HG03520 (cell line): ENCODE data around the gene PNLIPRP3.

Experiments used
- ATAC-seq: cut with Tn5 transposase; IDR thresholded peaks from one replicate; pipeline ENCODE4 v1.9.1; 2021; ENCODE audit warnings: mild to moderate bottlenecking, moderate library complexity; ENCODE audit not compliant: unreplicated experiment

The PNLIPRP3 gene

DNA sequence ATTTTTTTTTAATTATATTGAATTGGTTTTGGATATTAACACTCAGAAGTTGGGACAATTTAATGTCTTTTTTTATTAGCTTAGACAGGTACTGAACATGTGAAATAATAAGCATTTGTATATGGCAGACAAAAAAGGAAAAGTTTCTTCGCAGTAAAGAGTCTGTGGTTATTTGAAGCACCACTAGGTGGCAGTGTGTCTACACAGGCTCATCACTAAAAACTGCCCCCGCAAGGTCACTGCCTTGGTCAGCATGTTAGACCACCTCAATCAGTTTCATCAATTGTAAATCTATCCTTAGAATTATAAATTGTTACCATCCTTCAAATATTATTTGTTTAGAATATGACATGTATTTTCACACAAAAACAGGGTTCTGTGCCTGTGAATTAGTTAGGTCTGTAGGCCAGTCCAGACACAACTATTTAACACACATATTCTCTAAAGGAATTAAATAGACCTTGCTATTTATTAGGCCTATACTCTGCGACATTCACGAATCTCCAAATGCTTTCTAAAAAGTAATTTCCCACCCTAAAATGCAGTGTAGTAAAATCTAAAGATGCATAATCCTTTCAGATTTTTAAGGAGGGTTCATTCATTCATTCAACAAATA is 17.0 kb downstream of the PNLIPRP3 start:
- peak; percentile 77 for ATAC-seq

- no peak for ATAC-seq
These were observed 23.2 kb downstream of the PNLIPRP3 start for GRCh38 chr10:116450861-116451260.

GRCh38 chr10:116451711-116452337 is 24.2 kb downstream of the PNLIPRP3 start:
- ATAC-seq, result no peak

- no peak for ATAC-seq
These were observed 24.7 kb downstream of the PNLIPRP3 start for GRCh38 chr10:116452338-116452720.

DNA sequence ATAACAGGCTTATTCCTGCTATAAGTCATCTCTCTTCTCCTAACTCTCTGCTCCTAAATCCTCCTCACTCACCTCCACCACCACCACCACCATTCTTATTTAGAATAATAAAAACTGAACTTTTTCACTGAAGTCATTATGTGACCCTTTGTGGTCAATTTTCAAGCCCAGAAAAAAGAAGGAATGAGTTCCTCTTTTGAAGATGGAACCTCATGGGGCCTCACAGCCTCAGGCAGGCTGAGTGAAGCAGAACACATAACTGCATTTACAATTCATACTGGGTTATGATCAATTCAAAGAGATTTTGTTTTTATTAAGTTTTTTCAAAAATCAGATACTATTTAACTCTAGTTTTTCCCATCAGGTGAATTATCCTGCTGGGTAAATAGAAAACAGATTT is 29.8 kb downstream of the PNLIPRP3 start:
- ATAC-seq, result no peak

DNA sequence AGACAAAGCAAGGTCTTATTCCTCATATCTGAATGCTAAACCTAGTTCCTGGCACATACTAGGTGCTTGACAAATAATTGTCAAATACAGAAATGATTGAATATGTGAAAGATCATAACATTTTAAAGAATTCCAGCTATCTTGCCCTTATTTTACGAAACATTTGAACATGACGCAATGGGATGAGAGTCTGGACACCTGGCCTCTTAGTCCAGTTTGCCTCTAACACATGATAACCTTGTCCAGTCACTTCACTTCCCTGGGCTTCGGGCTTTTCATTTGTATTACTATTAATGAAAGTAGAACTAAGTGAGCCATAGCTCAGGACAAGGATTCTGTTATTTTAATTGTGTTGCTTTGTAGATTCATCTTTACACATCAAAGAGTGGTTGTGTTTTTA is 32.6 kb downstream of the PNLIPRP3 start:
- no peak for ATAC-seq

- no peak for ATAC-seq
These were observed 34.0 kb downstream of the PNLIPRP3 start for GRCh38 chr10:116461680-116462079.

DNA sequence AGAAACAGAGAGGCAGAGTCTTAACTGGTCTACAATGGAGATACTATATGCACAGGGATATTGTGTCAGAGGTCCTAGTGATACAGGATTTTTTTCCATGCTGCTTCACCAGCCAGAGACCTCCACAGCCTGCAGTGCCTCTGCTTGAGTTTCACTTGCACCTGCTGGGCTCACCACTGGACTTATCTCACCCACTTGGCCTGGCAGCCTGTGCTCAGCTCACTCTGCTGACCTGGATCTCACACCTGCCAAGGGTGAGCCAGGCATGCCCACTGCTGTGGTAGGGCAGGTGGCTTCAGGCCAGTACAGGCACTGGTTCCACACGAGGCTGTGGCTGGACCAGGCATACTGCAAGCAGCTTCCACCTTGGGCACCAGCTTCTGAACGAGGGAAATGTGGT is 36.6 kb downstream of the PNLIPRP3 start:
- ATAC-seq, result no peak

DNA sequence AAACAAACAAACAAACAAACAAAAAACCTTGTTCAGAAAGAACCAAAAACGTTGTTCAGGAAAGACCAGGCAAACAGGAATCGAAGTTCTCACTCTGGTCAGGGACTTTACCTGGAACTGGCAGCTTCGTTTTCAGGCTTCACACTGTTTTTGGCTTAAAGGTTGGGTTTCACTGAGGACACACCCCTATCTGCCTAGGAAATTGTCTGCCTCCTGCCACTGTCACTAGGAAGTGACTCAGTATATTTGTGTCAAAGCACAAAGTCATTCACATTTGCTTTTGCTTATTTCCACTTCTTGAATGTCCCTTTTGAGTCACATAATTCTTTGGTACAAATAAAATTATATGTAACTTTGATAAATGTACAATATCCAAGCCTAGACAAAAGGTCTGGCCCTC is 37.9 kb downstream of the PNLIPRP3 start:
- no peak for ATAC-seq

DNA sequence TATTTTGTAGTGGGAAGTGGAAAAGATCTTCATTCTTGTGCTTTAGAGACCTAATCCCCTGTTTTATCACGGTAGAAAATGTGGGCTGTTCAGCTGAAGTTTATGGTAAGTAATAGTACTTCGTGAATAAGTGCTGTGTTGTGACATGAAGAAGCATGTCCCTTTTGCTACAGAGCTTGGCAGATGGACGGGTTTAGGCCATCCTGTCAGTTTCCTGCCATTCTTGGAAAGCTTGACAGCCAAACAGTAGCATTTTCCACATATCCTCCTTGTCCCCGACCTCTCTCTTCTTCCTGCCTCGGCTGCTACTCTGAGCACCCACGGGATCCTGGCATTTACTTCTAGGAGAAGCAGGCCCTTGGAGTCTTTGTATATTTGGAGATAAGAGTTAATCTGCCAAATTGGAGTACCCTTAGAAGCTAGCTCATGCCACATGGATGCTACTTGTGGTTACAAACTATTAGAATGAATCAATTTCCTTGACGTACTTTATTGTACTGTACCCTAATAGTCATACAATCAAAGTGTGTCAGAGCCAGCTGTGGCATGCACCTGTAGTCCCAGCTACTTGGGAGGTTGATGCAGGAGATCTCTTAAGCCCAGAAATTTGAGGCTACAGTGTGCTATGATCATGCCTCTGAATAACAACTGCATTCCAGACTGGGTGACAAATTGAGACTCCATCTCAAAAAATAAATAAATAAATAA is 39.2 kb downstream of the PNLIPRP3 start:
- no peak for ATAC-seq

DNA sequence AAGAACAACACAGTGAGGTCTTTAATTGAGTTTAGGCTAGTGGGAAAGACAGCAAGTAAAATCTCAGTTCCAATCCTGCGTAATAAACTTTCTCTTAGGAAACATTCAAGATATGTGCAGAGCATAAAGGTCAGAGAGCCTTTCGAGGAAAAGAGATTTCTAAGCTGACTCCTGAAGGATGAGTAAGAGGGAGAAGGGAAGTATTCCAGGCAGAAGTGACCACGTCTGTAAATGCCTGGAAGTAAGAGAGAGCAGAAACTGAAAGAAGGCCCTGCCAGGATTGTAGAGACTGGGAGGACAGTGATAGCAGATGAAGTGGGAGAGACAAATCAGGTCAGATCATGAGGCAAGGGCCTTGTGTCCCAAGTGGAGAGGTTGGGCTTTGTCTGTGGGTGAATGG is 41.8 kb downstream of the PNLIPRP3 start:
- ATAC-seq, result no peak

DNA sequence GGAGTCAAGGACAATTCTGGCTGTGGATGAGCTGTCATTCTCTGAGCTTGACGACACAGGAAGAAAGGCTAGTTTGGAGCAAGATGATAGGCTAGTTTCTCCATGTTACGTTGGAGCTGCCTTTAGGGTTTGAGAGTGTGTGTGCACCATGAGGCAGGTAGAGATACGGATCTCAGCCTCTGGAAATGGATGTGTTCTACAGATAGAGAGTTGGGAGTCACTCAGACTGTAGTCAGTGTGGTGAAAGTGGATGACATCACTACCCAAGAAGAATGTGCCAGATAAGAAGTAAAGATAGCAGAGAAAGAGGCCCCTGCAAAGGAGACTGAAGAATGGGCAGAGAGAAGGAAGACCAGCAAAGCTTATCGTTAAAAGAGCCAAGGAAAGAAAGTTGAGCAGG is 42.4 kb downstream of the PNLIPRP3 start:
- ATAC-seq, result no peak

DNA sequence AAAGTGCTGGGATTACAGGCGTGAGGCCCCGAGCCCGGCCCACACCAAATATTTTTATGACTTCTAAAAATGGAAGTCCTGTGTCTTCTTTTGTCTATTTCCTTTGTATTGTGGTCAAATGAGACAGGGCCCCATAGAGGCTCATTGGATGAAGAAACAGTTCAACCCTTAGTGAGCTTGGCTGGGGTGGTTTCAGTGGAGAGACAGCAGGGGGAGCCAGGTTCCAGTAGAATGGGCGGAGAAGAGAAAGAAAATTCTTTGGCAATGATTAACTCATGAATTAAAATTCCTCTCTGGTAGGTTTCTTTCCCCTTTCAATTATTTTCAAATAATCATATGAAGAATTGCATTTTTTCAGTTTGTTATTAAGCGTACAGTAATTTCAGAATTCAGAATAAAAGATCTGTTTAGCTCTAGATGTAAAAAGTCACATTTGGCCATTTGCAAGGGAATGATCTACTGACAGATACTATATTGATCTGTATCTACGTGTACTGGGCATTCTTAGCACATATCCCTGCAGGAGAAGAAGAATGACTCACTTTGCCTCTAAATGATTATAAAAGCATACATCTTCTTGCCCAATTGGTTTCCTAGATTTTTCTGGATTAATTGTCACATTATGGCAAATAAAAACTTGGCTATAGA is 43.2 kb downstream of the PNLIPRP3 start:
- no peak for ATAC-seq

- no peak for ATAC-seq
These were observed 45.2 kb downstream of the PNLIPRP3 start for GRCh38 chr10:116472891-116473290.

- no peak for ATAC-seq
These were observed 48.2 kb downstream of the PNLIPRP3 start for GRCh38 chr10:116475866-116476265.

DNA sequence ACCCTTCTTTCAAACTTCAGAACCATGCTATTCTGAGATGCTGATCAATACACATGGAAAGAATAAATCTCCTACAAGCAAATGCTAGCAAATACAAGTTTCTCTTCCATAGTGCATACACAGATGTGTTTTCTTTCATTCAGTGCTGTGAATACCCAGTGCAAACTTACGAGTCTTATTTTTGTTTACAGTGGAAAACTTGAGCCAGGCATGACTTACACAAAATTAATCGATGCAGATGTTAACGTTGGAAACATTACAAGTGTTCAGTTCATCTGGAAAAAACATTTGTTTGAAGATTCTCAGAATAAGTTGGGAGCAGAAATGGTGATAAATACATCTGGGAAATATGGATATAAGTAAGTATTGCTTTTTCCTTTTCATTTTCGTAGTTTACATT is 48.8 kb downstream of the PNLIPRP3 start:
- ATAC-seq, result no peak

DNA sequence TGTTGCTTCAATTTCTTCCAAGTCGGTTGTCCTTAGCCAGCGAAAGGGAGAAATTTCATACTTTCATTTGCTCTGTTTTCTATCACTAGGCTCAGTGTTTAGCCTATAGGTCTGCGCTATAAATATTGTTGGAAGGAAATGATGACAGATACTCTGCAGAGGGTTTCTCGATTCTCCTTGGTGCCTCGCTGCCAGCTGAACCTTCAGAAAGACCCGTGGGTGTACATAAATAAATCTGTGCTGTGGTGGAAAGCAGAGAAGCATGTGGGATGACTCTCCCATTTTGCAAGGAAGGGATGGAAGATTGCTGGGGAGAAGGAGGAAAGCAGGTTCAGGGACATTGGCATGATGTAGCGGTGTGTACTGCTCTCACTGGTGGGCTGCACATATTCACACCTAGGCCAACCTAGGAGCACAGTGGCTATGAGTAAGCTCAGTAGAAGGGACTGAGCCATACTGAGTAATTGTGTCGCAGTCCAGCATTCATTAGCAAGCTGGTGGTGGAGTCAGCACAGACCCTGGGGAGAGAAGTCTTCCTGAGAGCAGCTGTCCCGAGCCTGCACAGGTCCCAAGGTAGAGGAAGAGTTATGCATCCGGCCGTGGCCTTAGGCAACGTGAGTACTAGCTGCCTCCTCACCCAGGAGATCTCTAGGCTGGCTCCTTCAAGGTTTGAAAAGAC is 50.5 kb downstream of the PNLIPRP3 start:
- no peak for ATAC-seq

- no peak for ATAC-seq
These were observed 59.3 kb downstream of the PNLIPRP3 start for GRCh38 chr10:116486770-116487448.

- no peak for ATAC-seq
These were observed 60.1 kb downstream of the PNLIPRP3 start for GRCh38 chr10:116487522-116488430.

- ATAC-seq, result no peak
These were observed 61.8 kb downstream of the PNLIPRP3 start for GRCh38 chr10:116489460-116489859.
